HTR-8/SVneo (cell line): Measurements from ENCODE around the gene SPRR2A.
"Not testable (repeated sequence)": the region's sequence is repeated elsewhere in the genome, so short reads cannot be mapped to it uniquely, and the experiment has no call there.

Experiments used
- DNase-seq: peaks from one replicate; pipeline ENCODE4 v3.0.0; 2011; ENCODE audit warnings: low spot score, mixed read lengths; ENCODE audit not compliant: insufficient read length
- FAIRE-seq: peaks from 2 replicates; lab custom pipeline; 2011; peaks lifted over from hg19 to GRCh38; lab: Jason Lieb, UNC

SPRR2A gene

DNA sequence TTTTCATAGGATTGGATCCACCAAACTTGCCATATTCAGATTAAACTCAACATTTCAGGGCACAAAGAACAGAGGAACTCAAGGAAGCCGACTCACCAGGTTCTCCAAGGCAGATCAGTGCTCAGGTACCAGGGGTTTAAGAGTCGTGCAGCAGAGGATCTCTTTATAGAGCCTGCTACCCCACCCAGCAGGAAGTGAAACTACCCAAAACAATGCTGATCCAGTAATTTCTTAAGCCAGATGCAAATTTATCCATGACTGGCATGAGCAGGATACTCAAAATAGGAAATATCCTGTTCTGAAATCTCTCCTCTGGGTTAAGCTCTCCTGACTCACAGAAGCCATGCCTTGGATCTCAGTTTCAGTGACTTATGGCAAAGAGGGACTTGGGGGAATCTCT is at the start of gene SPRR2A:
Gene SPRR2A (minus strand): TSS at position 138 of the 400 bp plus-strand sequence. CDS start 777 bp downstream, outside the sequence.
- FAIRE-seq (no peak), DNase-seq (no peak)

- FAIRE-seq, result no peak
- DNase-seq, result no peak
Observed at GRCh38 chr1:153100245-153100644, 42.9 kb upstream of the SPRR2A start.

DNA sequence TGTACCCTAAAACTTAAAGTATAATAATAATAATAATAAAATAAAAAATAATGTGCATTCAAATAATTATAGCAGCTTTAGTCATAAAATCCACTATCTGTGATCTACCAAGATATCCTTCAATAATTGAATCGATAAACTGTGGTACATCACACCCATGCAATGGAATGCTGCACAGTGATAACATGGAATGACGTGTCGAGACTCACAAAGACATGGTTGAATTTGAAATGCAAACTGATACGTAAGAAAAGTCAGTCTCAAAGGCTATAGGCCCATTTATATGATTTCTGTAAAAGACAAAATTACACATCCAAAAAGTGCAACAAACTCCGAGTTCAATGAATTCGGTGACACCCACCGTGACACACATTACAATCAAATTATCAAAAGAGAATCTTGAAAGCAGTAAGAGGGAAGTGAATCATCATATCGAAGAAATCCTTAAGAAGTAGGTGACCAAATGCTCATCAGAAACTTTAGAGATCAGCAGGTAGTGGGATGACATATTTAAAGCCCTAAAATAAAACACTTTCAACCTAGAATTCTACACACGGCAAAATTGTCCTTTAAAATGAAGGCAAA is 42.2 kb upstream of the SPRR2A start:
- no peak for FAIRE-seq
- no peak for DNase-seq

- no peak for FAIRE-seq
Observed at GRCh38 chr1:153095764-153096163, 38.5 kb upstream of the SPRR2A start.

GRCh38 chr1:153094426-153094825 is 37.1 kb upstream of the SPRR2A start, which contains the start of gene SPRR2E:
Gene SPRR2E, minus strand, starts transcription at chr1:153094526. Its CDS starts 775 bp downstream, at chr1:153093751.
- FAIRE-seq (no peak), DNase-seq (no peak)

More at GRCh38 chr1:153095764-153096163, 38.5 kb upstream of the SPRR2A start:
- DNase-seq, result no peak

DNA sequence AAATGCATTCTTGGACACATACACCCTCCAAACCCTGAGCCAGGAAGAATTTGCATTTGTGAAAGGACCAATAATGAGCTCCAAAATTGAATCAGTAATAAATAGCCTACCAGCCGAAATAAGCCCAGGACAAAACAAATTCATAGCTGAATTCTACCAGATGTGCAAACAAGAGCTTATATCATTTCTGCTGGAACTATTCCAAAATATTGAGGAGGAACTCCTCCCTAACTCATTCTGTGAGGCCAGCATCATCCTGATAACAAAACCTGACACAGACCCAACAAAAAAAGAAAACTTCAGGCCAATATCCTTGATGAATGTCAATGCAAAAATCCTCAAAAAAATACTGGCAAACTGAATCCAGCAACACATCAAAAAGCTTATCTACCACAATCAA is 30.3 kb upstream of the SPRR2A start:
- FAIRE-seq, result no peak
- no peak for DNase-seq

DNA sequence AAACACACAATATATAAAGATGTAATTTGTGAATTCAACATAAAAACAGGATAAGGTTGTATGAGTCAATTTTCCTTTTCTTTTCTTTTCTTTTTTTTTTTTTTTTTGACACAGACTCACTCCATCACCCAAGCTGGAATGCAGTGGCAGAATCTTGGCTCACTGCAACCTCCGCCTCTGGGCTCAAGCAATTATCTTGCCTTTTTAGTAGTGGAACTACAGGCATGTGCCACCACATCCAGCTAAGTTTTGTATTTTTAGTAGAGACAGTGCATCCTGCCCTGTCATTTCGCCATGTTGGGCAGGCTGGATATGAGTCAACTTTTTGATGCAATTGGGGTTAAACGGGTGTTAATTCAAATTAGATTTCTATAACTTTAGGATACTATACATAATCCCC is 24.4 kb upstream of the SPRR2A start:
- FAIRE-seq (no peak), DNase-seq (no peak)

DNA sequence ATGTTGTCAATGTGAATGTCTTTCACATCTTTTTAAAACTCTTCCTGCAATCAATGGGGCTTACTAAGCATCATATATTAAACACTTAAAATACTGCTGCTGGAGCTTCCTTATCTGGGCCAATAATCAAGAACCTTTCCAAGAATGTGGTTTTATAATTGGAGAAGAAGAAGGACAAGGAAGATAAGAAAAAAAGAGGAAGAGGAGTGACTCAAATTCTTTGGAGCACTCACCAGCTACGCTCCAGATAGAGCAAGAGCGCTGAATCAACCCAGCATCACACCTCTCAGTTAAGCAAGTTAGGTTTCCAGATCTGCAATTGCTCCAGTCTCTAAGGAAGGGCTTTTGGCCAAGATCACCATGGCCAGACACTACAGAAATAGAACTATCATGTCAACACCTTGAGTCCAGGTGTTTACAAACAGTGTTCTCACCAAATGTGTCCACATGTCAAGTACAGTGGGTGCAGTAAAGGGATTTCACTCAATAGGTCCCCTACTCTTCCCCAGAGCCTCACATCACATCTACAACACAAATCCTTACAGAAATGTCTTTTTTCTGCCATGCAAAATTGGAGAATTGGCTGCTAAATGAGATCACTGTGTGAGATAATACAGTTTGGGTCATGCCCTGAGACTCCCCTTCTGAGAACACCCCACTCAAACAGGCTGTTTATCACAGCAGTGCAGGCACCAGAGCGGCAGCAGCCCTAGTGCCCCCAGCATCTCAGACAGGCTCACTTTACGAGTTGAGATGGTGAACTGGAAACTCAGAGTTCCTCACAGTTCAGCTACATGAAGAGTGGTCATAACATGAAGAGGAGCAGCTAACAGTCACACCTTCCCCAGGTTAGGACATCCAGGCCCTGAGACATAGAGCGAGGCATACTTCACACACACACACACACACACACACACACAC is 15.8 kb upstream of the SPRR2A start:
- FAIRE-seq, result no peak
- no peak for DNase-seq

GRCh38 chr1:153071511-153071910 is 14.2 kb upstream of the SPRR2A start, which contains the start of gene SPRR2B:
Gene SPRR2B, minus strand, starts transcription at chr1:153071611. Its CDS starts 772 bp downstream, at chr1:153070839.
- no peak for FAIRE-seq
- no peak for DNase-seq

GRCh38 chr1:153070243-153070642 is 12.9 kb upstream of the SPRR2A start:
- FAIRE-seq, result no peak
- DNase-seq, result no peak

DNA sequence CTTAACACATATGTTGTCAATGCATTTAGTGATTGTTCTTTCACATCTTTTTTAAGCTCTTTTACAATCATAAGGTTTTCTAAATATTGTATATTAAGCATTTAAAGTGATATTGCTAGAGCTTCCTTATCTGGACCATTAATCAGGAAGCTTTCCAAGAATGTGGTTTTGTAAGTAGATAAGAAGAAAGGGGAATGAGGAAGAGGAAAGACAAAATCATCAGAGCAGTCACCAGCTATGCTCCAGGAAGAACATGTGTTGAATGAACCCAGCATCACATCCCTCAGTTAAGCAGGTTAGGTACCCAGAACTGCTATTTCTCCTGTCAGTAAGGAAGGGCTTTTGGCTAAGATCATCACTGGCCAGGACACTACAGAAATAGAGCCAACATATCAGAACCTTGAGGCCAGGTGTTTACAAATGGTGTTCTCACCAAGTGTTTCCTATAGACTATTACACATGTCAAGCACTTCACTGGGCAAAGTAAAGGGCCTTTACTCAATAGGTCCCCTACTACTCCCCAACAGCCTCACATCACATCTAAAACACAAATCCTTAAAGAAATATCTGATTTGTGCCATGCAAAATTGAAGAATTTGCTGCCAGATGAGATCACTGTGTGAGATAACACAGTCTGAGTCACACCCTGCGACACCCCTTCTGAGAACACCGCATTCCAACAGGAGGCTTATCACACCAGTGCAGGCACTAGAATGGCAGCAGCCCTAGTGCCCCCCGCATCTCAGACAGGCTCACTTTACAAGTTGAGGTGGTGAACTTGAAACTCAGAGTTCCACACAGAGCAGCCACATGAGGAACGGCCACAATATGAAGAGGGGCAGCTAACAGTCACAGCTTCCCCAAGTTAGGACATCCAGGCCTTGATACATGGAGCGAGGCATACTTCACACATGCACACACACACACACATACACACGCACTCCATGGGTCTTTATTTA is 1.8 kb upstream of the SPRR2A start:
- no peak for FAIRE-seq

GRCh38 chr1:153058154-153058553 is 842 bp upstream of the SPRR2A start:
- DNase-seq, result no peak
- no peak for FAIRE-seq

More for the DNA sequence above, 1.8 kb upstream of the SPRR2A start:
- no peak for DNase-seq

- not testable (repeated sequence) for DNase-seq, FAIRE-seq
Observed at GRCh38 chr1:153056111-153056510, 1.2 kb downstream of the SPRR2A start.

DNA sequence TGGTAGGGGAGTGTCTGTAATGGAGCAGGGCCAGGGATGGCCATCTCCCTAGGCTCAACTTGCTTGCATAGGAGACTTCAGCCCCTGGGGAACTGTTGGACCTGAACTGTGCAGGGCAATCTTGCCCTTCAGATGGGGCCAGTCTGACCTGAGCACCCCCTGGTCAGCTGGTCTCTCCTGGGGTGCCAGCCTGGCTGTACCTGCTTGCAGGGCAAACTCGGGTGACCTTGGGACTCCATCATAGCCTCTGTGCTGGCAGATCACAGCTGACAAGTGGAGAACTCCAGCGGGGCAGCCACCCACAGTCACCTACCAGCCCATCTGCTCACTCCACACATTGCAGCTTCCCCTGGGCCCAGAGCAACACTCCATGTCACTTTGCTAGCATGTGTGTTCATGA is 8.1 kb downstream of the SPRR2A start:
- DNase-seq (no peak), FAIRE-seq (no peak)

DNA sequence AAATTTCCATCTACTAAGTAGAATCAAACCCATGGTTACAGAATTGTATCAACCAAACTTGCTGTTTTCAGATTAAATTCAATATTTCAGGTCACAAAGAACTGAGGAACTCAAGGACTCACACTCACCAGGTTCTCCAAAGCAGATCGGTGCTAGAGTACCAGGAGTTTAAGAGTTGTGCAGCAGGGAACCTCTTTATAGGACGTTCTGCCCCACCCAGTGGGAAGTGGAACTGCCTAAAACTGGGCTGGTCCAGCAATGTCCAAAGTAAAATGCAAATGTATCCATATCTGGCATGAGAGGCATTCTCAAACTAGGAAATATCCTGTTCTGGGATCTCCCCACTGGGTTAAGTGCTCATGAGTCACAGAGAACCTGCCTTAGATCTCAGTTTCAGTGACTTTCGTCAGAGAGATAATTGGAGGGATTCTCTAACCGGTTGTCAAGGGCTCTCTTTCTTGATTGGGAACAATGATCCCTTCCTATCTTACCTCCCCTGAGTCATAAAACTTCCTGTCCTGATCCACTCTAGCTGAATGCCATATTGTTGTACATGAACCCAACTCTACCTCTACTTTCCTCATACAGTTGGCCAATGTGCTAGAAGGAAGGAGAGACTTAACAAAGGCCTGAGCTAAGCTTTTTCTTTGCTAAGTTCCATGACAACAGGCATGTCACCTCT is 16.2 kb downstream of the SPRR2A start, which contains the start of gene SPRR2D:
Gene SPRR2D (minus strand): TSS at position 171 of the 682 bp plus-strand sequence. CDS start 774 bp downstream, outside the sequence.
- no peak for FAIRE-seq
- no peak for DNase-seq

DNA sequence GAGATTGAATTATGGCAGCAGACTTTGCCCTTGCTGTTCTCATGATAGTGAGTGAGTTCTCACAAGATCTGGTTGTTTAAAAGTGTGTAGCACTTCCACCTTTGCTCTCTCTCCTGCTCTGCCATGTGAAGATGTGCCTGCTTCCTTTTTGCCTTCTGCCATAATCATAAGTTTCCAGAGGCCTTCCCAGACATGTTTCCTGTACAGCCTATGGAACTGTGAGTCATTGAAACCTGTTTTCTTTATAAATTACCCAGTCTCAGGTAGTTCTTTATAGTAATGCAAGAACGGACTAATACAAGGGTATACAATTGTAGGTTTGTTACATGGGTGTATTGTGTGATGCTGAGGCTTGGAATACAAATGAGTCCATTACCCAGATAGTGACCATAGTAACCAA is 22.1 kb downstream of the SPRR2A start:
- DNase-seq, result no peak
- FAIRE-seq, result no peak

- no peak for FAIRE-seq
- no peak for DNase-seq
Observed at GRCh38 chr1:153032677-153033308, 24.5 kb downstream of the SPRR2A start.

- no peak for DNase-seq
- FAIRE-seq, result no peak
Observed at GRCh38 chr1:153032073-153032472, 25.2 kb downstream of the SPRR2A start.

DNA sequence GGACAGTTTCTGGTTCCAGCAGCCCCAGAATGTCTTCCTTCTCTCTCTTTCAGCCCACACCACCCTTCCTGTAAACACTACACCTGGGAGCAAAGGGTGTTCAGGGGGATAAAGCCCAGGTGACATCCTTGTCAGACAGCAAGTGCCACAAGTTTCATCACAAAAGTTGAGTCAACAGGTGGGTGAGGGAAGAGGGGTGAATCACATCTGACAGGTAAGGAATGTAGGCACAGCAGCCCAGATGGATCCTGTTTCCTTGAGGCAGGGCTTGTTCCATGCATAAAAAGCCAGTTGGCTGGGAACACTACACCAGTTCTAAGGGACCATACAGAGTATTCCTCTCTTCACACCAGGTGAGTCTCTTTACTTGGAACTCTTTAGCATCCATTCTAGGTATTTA is 26.4 kb downstream of the SPRR2A start, which contains the start of gene SPRR1B:
Gene SPRR1B (plus strand): TSS at position 309 of the 400 bp plus-strand sequence. CDS start 1,143 bp downstream, outside the sequence.
- no peak for DNase-seq
- no peak for FAIRE-seq
